Sigmoid colon (tissue), 7 donors: Measurements from ENCODE around the gene ARID5A. TPM values are rescaled to one million over a fixed set of nuclear protein-coding genes. Genes with fewer than 3 reads are reported as not detected.

Experiments used
- DNase-seq: peaks from one replicate; pipeline ENCODE4 v3.0.0-alpha.2; 2019
- H3K27ac ChIP-seq, 4 donors: fragments of 200-600 bp; sonication (generic); one replicate each; pipeline ENCODE4 v1.5.1; 2016 to 2019; ENCODE audit warnings: mild to moderate bottlenecking in 1 of 4
- H3K27me3 ChIP-seq, 3 donors: fragments of 200-600 bp; sonication (generic); one replicate each; pipeline ENCODE4 v1.5.1; 2019; ENCODE audit warnings: mild to moderate bottlenecking in 1 of 3
- H3K36me3 ChIP-seq, 4 donors: fragments of 200-600 bp; sonication (generic); one replicate each; pipeline ENCODE4 v1.5.1; 2016 to 2019
- H3K4me1 ChIP-seq, 4 donors: fragments of 200-600 bp; sonication (generic); one replicate each; pipeline ENCODE4 v1.5.1; 2017 to 2019
- H3K4me3 ChIP-seq, 4 donors: fragments of 200-600 bp; sonication (generic); one replicate each; pipeline ENCODE4 v1.5.1; 2017 to 2019; ENCODE audit warnings: mild to moderate bottlenecking in 2 of 4, moderate library complexity in 1 of 4
- H3K9me3 ChIP-seq, 4 donors: fragments of 200-600 bp in 3 of 4; sonication (generic) in 3 of 4; one replicate each; pipeline versions ENCODE4 v1.5.1 to v1.6.1; 2013 to 2019
- EP300 ChIP-seq, 4 donors: sonication (generic); formaldehyde crosslinking; IDR thresholded peaks; one replicate each; pipeline ENCODE4 v1.6.1; 2017; ENCODE audit warnings: antibody characterized with exemption in 4 of 4
- POLR2A ChIP-seq, 2 donors: fragments of 450-650 bp; IDR thresholded peaks; one replicate each; pipeline ENCODE4 v1.6.1; 2016; ENCODE audit warnings: antibody characterized with exemption in 2 of 2, mild to moderate bottlenecking in 2 of 2, moderate library complexity in 2 of 2
- POLR2AphosphoS5 ChIP-seq, 4 donors: sonication (generic); formaldehyde crosslinking; IDR thresholded peaks; one replicate each; pipeline ENCODE4 v1.6.1; 2017; ENCODE audit warnings: antibody characterized with exemption in 4 of 4
- WGBS, 2 donors: extraction: QIAGEN DNeasy Blood & Tissue Kit; methylation state at CpG; one replicate each; pipeline ENCODE4 v1.1.7; 2013; 5-methylcytosine and 5-hydroxymethylcytosine counted together
- intact Hi-C: fragments of 100-400 bp; cut with DNase I; formaldehyde crosslinking; loops from one replicate; pipeline ENCODE4 v1.15.1; 2023
- polyA plus RNA-seq, 3 donors: library from polyadenylated mRNA; stranded (reverse); fragments of 200-250 nt; gene quantifications; one replicate each; pipeline ENCODE4 v1.2.3, GENCODE V29; 2013
- total RNA-seq, 4 donors: library from RNA; depleted of rRNA; stranded (reverse); fragments of >200 nt; gene quantifications; one replicate each; pipeline ENCODE4 v1.1.0, GENCODE V29; 2016
- TF ChIP-seq, protein P1 (sequence below), 4 experiments: fragments of 450-650 bp in 3 of 4; fragments of 200-600 bp in 1 of 4; IDR thresholded peaks; one replicate each; pipeline ENCODE4 v1.5.1; 2016 to 2019; ENCODE audit warnings: antibody characterized with exemption in 4 of 4, mild to moderate bottlenecking in 3 of 4, moderate library complexity in 2 of 4
- donor health status: healthy with polysubstance abuse.
- donor health status: Bipolar disorder and iron deficiency.
- donor health status: healthy.

The ARID5A gene
- total and polyA plus RNA-seq, 7 donors: 7.8 to 179 (median 17.9) TPM

DNA sequence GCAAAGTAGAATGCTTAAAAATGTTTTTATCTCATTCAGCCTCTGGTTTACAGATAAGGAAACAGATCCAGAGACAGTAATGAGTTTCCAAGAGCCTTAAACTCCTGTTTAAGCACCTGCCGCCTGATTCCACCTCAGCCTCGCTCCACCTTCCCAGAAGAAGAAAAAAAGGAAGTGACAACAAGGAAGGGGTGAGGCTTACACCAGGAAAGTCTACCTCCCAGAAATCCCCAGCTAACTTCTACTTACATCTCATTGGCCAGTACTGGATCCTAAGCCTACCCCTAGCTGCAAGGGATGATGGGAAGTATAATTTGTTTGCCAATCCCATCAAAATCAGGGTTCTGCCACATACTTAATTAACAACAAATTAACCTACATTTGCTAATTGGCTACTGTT is 15.3 kb upstream of the ARID5A start:
- H3K27me3 ChIP-seq: no peaks in the 10 kb centered on the region
- H3K4me3 ChIP-seq: no peak overlapping the region
- peaks cover 0 to 1% (median 0%) of the 10 kb centered on the region in 4 donors for H3K9me3 ChIP-seq
- TF ChIP-seq, protein P1, sequence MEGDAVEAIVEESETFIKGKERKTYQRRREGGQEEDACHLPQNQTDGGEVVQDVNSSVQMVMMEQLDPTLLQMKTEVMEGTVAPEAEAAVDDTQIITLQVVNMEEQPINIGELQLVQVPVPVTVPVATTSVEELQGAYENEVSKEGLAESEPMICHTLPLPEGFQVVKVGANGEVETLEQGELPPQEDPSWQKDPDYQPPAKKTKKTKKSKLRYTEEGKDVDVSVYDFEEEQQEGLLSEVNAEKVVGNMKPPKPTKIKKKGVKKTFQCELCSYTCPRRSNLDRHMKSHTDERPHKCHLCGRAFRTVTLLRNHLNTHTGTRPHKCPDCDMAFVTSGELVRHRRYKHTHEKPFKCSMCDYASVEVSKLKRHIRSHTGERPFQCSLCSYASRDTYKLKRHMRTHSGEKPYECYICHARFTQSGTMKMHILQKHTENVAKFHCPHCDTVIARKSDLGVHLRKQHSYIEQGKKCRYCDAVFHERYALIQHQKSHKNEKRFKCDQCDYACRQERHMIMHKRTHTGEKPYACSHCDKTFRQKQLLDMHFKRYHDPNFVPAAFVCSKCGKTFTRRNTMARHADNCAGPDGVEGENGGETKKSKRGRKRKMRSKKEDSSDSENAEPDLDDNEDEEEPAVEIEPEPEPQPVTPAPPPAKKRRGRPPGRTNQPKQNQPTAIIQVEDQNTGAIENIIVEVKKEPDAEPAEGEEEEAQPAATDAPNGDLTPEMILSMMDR (IDR thresholded peaks at IDR 0.05): no peak
- TF ChIP-seq EP300 (IDR thresholded peaks at IDR 0.05): no peak
- no peak for TF ChIP-seq POLR2AphosphoS5 (IDR thresholded peaks at IDR 0.05)
- no peak for TF ChIP-seq POLR2A (IDR thresholded peaks at IDR 0.05)
- intact Hi-C loops: no loop called here
- no peak overlapping the region for H3K27ac ChIP-seq
- no peaks in the 10 kb centered on the region for H3K4me1 ChIP-seq
- WGBS, 2 donors: 56 to 83% methylated on average over 2 of the region's 2 CpGs
- DNase-seq: no peak
- H3K36me3 ChIP-seq: no peaks in the 10 kb centered on the region

DNA sequence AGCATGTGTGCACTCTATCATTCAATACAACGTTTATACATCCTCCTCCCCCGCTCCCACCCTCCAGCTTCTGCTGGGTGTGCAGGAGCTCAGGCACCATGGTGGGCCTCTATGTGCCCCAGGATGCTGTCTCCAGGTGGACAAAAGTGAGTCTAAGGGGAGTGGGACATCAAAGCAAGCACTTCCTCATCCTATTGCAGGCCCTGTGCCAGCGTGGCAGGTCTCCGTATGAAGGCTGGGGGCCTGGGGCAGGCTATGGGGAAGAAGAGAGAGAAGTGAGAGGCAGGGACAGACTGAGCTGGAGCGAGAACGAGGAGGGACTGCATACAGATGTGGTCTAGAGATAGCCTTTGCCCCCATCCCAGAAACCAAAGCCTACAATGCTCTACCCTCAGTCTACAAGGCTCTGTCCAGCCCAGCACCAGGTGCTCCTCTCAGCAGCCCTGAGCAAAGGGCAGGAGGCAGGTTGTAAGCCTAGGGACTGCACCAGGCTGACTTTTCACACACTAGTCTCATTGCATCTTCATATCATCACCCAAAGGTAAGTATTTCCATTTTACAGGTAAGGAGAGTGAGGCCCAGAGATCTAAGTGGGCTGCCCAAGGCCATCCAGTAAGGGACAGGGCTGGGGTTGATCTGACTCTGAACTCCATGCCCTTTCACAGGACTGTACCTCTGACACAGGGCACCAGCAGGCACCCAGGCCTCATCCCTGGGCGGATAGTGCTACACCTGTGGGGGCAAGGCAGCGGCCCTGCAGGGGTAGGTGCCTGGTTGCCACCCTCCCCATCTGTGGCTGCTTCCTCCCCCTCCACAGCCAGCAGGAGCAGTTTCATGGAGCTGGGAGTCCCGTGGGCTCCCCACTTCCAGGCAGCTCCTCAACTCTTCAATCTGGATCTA is 14.0 kb upstream of the ARID5A start:
- Histone ChIP-seq H3K4me1 (peaks cover 0 to 8% (median under 1%) of the 10 kb centered on the region in 4 donors), H3K9me3 (no peaks in the 10 kb centered on the region), H3K27me3 (no peaks in the 10 kb centered on the region), H3K27ac (no peak overlapping the region), H3K4me3 (no peak overlapping the region), H3K36me3 (no peaks in the 10 kb centered on the region)
- 80 to 84% methylated on average over 9 of the region's 9 CpGs for WGBS, 2 donors
- TF ChIP-seq POLR2A (IDR thresholded peaks at IDR 0.05) (no peak), POLR2AphosphoS5 (IDR thresholded peaks at IDR 0.05) (no peak), EP300 (IDR thresholded peaks at IDR 0.05) (no peak)
- TF ChIP-seq, protein P1 (IDR thresholded peaks at IDR 0.05): no peak
- intact Hi-C loops: no loop called here
- DNase-seq: peak; percentile 37

DNA sequence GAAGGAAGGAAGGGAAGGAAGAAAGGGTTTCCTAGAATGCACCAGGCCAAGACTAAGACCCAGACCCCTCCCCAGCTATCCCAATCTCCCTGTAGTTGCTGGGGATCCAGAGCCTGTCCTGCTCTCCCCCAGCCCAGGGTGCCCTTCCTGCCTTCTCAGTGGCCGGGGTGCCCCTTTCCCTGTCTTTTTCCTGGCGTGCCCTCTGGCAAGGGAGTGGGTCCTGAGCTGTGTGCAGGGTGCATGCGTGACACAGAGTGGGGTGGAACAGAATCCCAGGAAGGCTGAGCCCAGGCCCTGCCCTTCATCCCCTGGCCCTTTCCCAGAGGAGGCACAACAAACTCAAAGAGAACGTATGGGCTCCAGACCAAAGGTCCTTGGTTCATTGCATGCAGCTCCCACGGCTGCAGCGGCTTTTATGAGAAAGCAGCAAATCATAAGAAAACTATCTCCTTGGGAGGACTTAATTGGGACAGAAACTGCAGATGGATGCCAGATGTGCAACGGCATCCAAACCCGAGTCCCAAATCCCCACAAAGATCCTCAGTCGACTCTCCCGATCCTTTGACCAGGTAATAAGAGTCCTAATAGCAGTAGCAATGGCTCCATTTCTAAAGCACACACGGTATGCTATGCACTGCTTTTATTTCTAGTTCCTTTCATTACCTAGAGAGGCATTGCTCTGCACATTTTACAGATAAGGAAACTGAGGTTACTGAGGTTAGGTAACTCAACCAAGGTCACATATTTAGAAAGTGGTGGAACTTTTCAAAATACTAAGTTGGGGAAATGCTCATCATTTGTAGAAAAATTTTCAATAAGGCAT is 12.7 kb upstream of the ARID5A start:
- TF ChIP-seq, protein P1 (IDR thresholded peaks at IDR 0.05): no peak
- TF ChIP-seq EP300 (IDR thresholded peaks at IDR 0.05) (no peak), POLR2A (IDR thresholded peaks at IDR 0.05) (no peak)
- Histone ChIP-seq H3K4me3 (no peak overlapping the region), H3K9me3 (no peaks in the 10 kb centered on the region), H3K36me3 (no peaks in the 10 kb centered on the region), H3K27ac (no peak overlapping the region), H3K4me1 (peaks cover 0 to 21% (median 13%) of the 10 kb centered on the region in 4 donors), H3K27me3 (no peaks in the 10 kb centered on the region)
- intact Hi-C loops: no loop called here
- peak; percentile 41 for DNase-seq
- WGBS, 2 donors: 24 to 57% methylated on average over 11 of the region's 11 CpGs

DNA sequence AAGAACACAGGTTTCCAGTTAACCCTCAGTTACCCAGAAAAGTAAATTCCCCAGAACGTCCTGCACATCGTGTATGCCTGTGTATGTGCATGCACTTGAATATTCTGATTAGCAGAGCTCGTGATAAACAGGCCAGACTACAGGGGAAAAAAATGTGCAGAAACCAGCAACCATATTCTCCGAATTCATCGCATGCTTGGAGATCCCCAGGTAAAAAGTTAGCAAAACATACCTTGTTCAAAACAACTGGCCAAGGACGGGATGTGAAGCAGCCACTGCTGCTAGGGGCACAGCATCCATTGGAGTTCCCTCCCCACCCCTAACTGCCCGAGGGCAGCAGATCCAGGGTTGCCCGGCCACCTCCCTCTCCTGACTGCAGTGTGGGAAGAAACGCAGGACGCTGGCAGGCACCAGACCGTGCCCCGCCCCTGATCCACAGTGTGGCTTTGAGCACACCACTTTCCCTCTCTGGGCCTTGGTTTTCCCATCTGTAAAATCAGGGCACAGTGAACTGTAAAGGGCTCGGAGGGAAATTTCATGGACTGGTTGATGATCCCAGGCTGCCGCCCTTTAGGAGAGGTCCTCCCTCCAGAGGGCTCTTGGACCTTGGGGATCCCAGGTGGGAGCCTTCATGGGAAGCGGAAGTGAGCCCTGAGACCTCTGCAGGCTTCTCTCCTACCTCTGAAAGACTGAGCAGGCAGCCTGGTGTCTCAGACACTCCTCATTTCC is 11.9 kb upstream of the ARID5A start:
- intact Hi-C loops: no loop called here
- 54 to 78% methylated on average over 15 of the region's 15 CpGs for WGBS, 2 donors
- no peak overlapping the region for H3K27ac ChIP-seq
- H3K4me1 ChIP-seq: peaks cover 0 to 29% (median 16%) of the 10 kb centered on the region in 4 donors
- no peaks in the 10 kb centered on the region for H3K27me3 ChIP-seq
- H3K36me3 ChIP-seq: no peaks in the 10 kb centered on the region
- TF ChIP-seq POLR2A (IDR thresholded peaks at IDR 0.05): no peak
- TF ChIP-seq, protein P1 (IDR thresholded peaks at IDR 0.05): no peak
- TF ChIP-seq EP300 (IDR thresholded peaks at IDR 0.05): no peak
- TF ChIP-seq POLR2AphosphoS5 (IDR thresholded peaks at IDR 0.05): no peak
- H3K4me3 ChIP-seq: no peak overlapping the region
- peak; percentile 29 for DNase-seq
- H3K9me3 ChIP-seq: no peaks in the 10 kb centered on the region
